NCI-H345 (cell line): ENCODE results near the gene OR1E2.
"Not testable (repeated sequence)": the region's sequence is repeated elsewhere in the genome, so short reads cannot be mapped to it uniquely, and the experiment has no call there.

Experiments
- DNase-seq: peaks from one replicate; lab custom pipeline; 2025; lab: John Stamatoyannopoulos, UW

The OR1E2 gene

GRCh38 chr17:3397801-3398200, 35.8 kb downstream of the OR1E2 start:
- not testable (repeated sequence) for DNase-seq

- no peak for DNase-seq
Measured at GRCh38 chr17:3389791-3390190, 43.9 kb downstream of the OR1E2 start.

- no peak for DNase-seq
Measured at GRCh38 chr17:3385869-3386816, 47.5 kb downstream of the OR1E2 start, which contains the start of gene OR3A2. OR3A2 (minus strand) TSS chr17:3386308.
